Measurements from ENCODE around the gene GALNT1. TPM values are rescaled to one million over a fixed set of nuclear protein-coding genes. Genes with fewer than 3 reads are reported as not detected.

Gene GALNT1
- total RNA-seq, 1 experiment from 2014 or later, result 80.1 TPM

DNA sequence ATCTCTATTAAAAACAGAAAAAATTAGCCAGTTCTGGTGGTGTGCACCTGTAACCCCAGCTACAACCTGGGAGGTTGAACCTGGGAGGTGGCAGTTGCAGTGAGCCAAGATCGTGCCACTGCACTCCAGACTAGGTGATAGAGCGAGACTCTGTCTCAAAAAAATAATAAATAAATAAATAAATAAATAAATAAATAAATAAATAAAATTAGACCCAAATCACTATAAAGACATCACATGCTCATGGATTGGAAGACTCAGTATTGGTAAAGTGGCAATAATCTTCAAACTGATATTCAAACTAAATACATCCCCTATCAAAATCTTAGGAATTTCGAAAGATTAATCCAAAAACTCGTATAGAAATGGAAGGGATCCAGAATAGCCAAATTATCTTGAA, 15.5 kb upstream of the GALNT1 start (continued):
- TF ChIP-seq, protein P1, sequence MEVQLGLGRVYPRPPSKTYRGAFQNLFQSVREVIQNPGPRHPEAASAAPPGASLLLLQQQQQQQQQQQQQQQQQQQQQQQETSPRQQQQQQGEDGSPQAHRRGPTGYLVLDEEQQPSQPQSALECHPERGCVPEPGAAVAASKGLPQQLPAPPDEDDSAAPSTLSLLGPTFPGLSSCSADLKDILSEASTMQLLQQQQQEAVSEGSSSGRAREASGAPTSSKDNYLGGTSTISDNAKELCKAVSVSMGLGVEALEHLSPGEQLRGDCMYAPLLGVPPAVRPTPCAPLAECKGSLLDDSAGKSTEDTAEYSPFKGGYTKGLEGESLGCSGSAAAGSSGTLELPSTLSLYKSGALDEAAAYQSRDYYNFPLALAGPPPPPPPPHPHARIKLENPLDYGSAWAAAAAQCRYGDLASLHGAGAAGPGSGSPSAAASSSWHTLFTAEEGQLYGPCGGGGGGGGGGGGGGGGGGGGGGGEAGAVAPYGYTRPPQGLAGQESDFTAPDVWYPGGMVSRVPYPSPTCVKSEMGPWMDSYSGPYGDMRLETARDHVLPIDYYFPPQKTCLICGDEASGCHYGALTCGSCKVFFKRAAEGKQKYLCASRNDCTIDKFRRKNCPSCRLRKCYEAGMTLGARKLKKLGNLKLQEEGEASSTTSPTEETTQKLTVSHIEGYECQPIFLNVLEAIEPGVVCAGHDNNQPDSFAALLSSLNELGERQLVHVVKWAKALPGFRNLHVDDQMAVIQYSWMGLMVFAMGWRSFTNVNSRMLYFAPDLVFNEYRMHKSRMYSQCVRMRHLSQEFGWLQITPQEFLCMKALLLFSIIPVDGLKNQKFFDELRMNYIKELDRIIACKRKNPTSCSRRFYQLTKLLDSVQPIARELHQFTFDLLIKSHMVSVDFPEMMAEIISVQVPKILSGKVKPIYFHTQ (CRISPR knock-in tag; IDR thresholded peaks at IDR 0.05), result no peak
- TF ChIP-seq, protein P2, sequence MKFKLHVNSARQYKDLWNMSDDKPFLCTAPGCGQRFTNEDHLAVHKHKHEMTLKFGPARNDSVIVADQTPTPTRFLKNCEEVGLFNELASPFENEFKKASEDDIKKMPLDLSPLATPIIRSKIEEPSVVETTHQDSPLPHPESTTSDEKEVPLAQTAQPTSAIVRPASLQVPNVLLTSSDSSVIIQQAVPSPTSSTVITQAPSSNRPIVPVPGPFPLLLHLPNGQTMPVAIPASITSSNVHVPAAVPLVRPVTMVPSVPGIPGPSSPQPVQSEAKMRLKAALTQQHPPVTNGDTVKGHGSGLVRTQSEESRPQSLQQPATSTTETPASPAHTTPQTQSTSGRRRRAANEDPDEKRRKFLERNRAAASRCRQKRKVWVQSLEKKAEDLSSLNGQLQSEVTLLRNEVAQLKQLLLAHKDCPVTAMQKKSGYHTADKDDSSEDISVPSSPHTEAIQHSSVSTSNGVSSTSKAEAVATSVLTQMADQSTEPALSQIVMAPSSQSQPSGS (CRISPR knock-in tag; IDR thresholded peaks at IDR 0.05; ENCODE audit: borderline replicate concordance, low read depth), result no peak
- TF ChIP-seq, protein P3, sequence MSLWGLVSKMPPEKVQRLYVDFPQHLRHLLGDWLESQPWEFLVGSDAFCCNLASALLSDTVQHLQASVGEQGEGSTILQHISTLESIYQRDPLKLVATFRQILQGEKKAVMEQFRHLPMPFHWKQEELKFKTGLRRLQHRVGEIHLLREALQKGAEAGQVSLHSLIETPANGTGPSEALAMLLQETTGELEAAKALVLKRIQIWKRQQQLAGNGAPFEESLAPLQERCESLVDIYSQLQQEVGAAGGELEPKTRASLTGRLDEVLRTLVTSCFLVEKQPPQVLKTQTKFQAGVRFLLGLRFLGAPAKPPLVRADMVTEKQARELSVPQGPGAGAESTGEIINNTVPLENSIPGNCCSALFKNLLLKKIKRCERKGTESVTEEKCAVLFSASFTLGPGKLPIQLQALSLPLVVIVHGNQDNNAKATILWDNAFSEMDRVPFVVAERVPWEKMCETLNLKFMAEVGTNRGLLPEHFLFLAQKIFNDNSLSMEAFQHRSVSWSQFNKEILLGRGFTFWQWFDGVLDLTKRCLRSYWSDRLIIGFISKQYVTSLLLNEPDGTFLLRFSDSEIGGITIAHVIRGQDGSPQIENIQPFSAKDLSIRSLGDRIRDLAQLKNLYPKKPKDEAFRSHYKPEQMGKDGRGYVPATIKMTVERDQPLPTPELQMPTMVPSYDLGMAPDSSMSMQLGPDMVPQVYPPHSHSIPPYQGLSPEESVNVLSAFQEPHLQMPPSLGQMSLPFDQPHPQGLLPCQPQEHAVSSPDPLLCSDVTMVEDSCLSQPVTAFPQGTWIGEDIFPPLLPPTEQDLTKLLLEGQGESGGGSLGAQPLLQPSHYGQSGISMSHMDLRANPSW (CRISPR knock-in tag; conservative IDR thresholded peaks at IDR 0.05; ENCODE audit: low read depth), result no peak
- TF ChIP-seq, protein P4, sequence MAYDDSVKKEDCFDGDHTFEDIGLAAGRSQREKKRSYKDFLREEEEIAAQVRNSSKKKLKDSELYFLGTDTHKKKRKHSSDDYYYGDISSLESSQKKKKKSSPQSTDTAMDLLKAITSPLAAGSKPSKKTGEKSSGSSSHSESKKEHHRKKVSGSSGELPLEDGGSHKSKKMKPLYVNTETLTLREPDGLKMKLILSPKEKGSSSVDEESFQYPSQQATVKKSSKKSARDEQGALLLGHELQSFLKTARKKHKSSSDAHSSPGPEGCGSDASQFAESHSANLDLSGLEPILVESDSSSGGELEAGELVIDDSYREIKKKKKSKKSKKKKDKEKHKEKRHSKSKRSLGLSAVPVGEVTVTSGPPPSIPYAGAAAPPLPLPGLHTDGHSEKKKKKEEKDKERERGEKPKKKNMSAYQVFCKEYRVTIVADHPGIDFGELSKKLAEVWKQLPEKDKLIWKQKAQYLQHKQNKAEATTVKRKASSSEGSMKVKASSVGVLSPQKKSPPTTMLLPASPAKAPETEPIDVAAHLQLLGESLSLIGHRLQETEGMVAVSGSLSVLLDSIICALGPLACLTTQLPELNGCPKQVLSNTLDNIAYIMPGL (CRISPR knock-in tag; IDR thresholded peaks at IDR 0.05), result no peak
- TF ChIP-seq, protein P5, sequence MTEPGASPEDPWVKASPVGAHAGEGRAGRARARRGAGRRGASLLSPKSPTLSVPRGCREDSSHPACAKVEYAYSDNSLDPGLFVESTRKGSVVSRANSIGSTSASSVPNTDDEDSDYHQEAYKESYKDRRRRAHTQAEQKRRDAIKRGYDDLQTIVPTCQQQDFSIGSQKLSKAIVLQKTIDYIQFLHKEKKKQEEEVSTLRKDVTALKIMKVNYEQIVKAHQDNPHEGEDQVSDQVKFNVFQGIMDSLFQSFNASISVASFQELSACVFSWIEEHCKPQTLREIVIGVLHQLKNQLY (CRISPR knock-in tag; IDR thresholded peaks at IDR 0.05), result no peak
- TF ChIP-seq, protein P6, sequence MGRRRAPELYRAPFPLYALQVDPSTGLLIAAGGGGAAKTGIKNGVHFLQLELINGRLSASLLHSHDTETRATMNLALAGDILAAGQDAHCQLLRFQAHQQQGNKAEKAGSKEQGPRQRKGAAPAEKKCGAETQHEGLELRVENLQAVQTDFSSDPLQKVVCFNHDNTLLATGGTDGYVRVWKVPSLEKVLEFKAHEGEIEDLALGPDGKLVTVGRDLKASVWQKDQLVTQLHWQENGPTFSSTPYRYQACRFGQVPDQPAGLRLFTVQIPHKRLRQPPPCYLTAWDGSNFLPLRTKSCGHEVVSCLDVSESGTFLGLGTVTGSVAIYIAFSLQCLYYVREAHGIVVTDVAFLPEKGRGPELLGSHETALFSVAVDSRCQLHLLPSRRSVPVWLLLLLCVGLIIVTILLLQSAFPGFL (CRISPR knock-in tag; IDR thresholded peaks at IDR 0.05; ENCODE audit: borderline replicate concordance), result no peak

DNA sequence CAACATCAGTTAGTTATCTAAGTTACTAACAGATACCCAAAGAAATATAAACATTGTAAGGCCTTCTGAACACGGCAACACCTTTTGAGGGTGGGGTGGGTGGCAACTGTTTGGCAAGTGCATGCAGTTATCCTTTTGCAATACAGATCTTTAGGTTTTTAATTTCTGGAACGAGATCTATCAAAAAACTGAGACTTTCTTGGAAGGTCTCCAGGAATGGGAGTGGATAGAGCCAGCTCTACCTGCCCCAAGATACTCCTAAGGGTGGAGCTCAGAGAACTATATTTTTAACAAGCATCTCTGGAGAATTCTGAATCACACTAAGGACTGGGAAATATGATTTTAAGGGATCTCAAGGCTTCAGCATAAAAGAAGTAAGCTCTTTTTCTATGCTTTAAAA, 11.4 kb upstream of the GALNT1 start:
- no peak for ATAC-seq
- no peaks in the 10 kb centered on the region for H3K36me3 Mint-ChIP-seq
- ChIA-PET POLR2A (no interaction called here), CTCF (interaction anchor here (0.7 kb wide), 1 partner anchor 12 kb away, joined by 3 read pairs; no protein-coding TSS in a partner anchor)
- DNase-seq (ENCODE audit: low spot score), result no peak
- no peak overlapping the region for H3K27ac Mint-ChIP-seq
- no peaks in the 10 kb centered on the region for H3K27me3 Mint-ChIP-seq (ENCODE audit: low read depth)
- no peaks in the 10 kb centered on the region for H3K4me1 Mint-ChIP-seq
- H3K4me3 Mint-ChIP-seq, result no peak overlapping the region
- H3K9me3 Mint-ChIP-seq, result no peaks in the 10 kb centered on the region
- TF ChIP-seq RELA (CRISPR knock-in tag; IDR thresholded peaks at IDR 0.05; ENCODE audit: borderline replicate concordance) (no peak), CREM (CRISPR knock-in tag; IDR thresholded peaks at IDR 0.05) (no peak), ZNF263 (CRISPR knock-in tag; IDR thresholded peaks at IDR 0.05; ENCODE audit: low read depth) (no peak), NR2C2 (CRISPR knock-in tag; IDR thresholded peaks at IDR 0.05) (no peak)
- TF ChIP-seq, protein P7, sequence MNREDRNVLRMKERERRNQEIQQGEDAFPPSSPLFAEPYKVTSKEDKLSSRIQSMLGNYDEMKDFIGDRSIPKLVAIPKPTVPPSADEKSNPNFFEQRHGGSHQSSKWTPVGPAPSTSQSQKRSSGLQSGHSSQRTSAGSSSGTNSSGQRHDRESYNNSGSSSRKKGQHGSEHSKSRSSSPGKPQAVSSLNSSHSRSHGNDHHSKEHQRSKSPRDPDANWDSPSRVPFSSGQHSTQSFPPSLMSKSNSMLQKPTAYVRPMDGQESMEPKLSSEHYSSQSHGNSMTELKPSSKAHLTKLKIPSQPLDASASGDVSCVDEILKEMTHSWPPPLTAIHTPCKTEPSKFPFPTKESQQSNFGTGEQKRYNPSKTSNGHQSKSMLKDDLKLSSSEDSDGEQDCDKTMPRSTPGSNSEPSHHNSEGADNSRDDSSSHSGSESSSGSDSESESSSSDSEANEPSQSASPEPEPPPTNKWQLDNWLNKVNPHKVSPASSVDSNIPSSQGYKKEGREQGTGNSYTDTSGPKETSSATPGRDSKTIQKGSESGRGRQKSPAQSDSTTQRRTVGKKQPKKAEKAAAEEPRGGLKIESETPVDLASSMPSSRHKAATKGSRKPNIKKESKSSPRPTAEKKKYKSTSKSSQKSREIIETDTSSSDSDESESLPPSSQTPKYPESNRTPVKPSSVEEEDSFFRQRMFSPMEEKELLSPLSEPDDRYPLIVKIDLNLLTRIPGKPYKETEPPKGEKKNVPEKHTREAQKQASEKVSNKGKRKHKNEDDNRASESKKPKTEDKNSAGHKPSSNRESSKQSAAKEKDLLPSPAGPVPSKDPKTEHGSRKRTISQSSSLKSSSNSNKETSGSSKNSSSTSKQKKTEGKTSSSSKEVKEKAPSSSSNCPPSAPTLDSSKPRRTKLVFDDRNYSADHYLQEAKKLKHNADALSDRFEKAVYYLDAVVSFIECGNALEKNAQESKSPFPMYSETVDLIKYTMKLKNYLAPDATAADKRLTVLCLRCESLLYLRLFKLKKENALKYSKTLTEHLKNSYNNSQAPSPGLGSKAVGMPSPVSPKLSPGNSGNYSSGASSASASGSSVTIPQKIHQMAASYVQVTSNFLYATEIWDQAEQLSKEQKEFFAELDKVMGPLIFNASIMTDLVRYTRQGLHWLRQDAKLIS (CRISPR knock-in tag; IDR thresholded peaks at IDR 0.05; ENCODE audit: borderline replicate concordance), result no peak
- TF ChIP-seq, protein P8, sequence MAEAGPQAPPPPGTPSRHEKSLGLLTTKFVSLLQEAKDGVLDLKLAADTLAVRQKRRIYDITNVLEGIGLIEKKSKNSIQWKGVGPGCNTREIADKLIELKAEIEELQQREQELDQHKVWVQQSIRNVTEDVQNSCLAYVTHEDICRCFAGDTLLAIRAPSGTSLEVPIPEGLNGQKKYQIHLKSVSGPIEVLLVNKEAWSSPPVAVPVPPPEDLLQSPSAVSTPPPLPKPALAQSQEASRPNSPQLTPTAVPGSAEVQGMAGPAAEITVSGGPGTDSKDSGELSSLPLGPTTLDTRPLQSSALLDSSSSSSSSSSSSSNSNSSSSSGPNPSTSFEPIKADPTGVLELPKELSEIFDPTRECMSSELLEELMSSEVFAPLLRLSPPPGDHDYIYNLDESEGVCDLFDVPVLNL (CRISPR knock-in tag; IDR thresholded peaks at IDR 0.05; ENCODE audit: borderline replicate concordance, low read depth), result no peak
- TF ChIP-seq, protein P6 (CRISPR knock-in tag; IDR thresholded peaks at IDR 0.05; ENCODE audit: borderline replicate concordance), result no peak
- TF ChIP-seq, protein P9, sequence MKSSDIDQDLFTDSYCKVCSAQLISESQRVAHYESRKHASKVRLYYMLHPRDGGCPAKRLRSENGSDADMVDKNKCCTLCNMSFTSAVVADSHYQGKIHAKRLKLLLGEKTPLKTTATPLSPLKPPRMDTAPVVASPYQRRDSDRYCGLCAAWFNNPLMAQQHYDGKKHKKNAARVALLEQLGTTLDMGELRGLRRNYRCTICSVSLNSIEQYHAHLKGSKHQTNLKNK (CRISPR knock-in tag; IDR thresholded peaks at IDR 0.05), result no peak
- TF ChIP-seq, protein P10, sequence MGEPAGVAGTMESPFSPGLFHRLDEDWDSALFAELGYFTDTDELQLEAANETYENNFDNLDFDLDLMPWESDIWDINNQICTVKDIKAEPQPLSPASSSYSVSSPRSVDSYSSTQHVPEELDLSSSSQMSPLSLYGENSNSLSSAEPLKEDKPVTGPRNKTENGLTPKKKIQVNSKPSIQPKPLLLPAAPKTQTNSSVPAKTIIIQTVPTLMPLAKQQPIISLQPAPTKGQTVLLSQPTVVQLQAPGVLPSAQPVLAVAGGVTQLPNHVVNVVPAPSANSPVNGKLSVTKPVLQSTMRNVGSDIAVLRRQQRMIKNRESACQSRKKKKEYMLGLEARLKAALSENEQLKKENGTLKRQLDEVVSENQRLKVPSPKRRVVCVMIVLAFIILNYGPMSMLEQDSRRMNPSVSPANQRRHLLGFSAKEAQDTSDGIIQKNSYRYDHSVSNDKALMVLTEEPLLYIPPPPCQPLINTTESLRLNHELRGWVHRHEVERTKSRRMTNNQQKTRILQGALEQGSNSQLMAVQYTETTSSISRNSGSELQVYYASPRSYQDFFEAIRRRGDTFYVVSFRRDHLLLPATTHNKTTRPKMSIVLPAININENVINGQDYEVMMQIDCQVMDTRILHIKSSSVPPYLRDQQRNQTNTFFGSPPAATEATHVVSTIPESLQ (CRISPR knock-in tag; IDR thresholded peaks at IDR 0.05), result no peak

All from WTC11 (cell line).